Liver (tissue), 9 donors: Measurements from ENCODE around the gene NFATC4. TPM values are rescaled to one million over a fixed set of nuclear protein-coding genes. Genes with fewer than 3 reads are reported as not detected.

Experiments
- DNase-seq: peaks from one replicate; pipeline ENCODE4 v3.0.0-alpha.2; 2017; ENCODE audit warnings: low spot score
- H3K27ac ChIP-seq, 2 donors: one replicate each; pipeline ENCODE4 v1.7.0; 2013; ENCODE audit warnings: inconsistent platforms in 2 of 2, low read length in 2 of 2, control low read depth in 1 of 2, low read depth in 1 of 2, mild to moderate bottlenecking in 1 of 2
- H3K27me3 ChIP-seq, 4 donors: one replicate each; pipeline versions ENCODE4 v1.6.1 to v1.7.0; 2013; ENCODE audit warnings: low read length in 3 of 4, inconsistent platforms in 1 of 4, mild to moderate bottlenecking in 1 of 4, moderate library complexity in 1 of 4; ENCODE audit not compliant: control insufficient read depth in 4 of 4, insufficient read depth in 4 of 4
- H3K36me3 ChIP-seq, 4 donors: one replicate each; pipeline versions ENCODE4 v1.6.1 to v1.7.0; 2013; ENCODE audit warnings: low read length in 3 of 4, mild to moderate bottlenecking in 3 of 4, low read depth in 1 of 4, moderate library complexity in 1 of 4; ENCODE audit not compliant: control insufficient read depth in 4 of 4, insufficient read depth in 3 of 4
- H3K4me1 ChIP-seq, 4 donors: one replicate each; pipeline versions ENCODE4 v1.6.1 to v1.7.0; 2013; ENCODE audit warnings: low read length in 3 of 4, mild to moderate bottlenecking in 3 of 4, moderate library complexity in 1 of 4; ENCODE audit not compliant: control insufficient read depth in 4 of 4, insufficient read depth in 4 of 4
- H3K4me3 ChIP-seq, 3 donors: one replicate each; pipeline versions ENCODE4 v1.6.1 to v1.7.0; 2013; ENCODE audit warnings: low read length in 3 of 3, control low read depth in 1 of 3, low read depth in 1 of 3, mild to moderate bottlenecking in 1 of 3
- H3K9ac ChIP-seq, 2 donors: one replicate each; pipeline ENCODE4 v1.7.0; 2013; ENCODE audit warnings: low read length in 2 of 2, mild to moderate bottlenecking in 2 of 2, moderate library complexity in 2 of 2, control low read depth in 1 of 2, low read depth in 1 of 2
- H3K9me3 ChIP-seq, 4 donors: one replicate each; pipeline versions ENCODE4 v1.6.1 to v1.7.0; 2013; ENCODE audit warnings: low read length in 3 of 4; ENCODE audit not compliant: control insufficient read depth in 4 of 4
- ATF3 ChIP-seq: IDR thresholded peaks from 2 replicates; pipeline ENCODE4 v1.6.1; 2016; ENCODE audit warnings: antibody characterized with exemption
- EGR1 ChIP-seq, 2 donors: IDR thresholded peaks; 2 replicates each; pipeline ENCODE4 v1.6.1; 2016 to 2018; ENCODE audit warnings: antibody characterized with exemption in 2 of 2, low read depth in 2 of 2
- FOXA1 ChIP-seq: IDR thresholded peaks from 2 replicates; pipeline ENCODE4 v1.6.1; 2016; ENCODE audit warnings: antibody characterized with exemption
- FOXA2 ChIP-seq: IDR thresholded peaks from 2 replicates; pipeline ENCODE4 v1.6.1; 2016; ENCODE audit warnings: antibody characterized with exemption
- GABPA ChIP-seq, 2 donors: IDR thresholded peaks in 1 of 2; conservative IDR thresholded peaks in 1 of 2; 2 replicates each; pipeline ENCODE4 v1.6.1; 2016; ENCODE audit warnings: antibody characterized with exemption in 2 of 2, mild to moderate bottlenecking in 1 of 2, moderate library complexity in 1 of 2
- HNF4A ChIP-seq, 2 donors: conservative IDR thresholded peaks; 2 replicates each; pipeline ENCODE4 v1.6.1; 2016; ENCODE audit warnings: antibody characterized with exemption in 2 of 2, mild to moderate bottlenecking in 2 of 2
- HNF4G ChIP-seq: IDR thresholded peaks from 2 replicates; pipeline ENCODE4 v1.6.1; 2016; ENCODE audit warnings: antibody characterized with exemption
- JUND ChIP-seq, 2 donors: IDR thresholded peaks; 2 replicates each; pipeline ENCODE4 v1.6.1; 2016; ENCODE audit warnings: antibody characterized with exemption in 2 of 2
- MAX ChIP-seq: IDR thresholded peaks from 2 replicates; pipeline ENCODE4 v1.6.1; 2016; ENCODE audit warnings: antibody characterized with exemption
- NR2F2 ChIP-seq: IDR thresholded peaks from 2 replicates; pipeline ENCODE4 v1.6.1; 2016; ENCODE audit warnings: antibody characterized with exemption
- RAD21 ChIP-seq, 2 donors: IDR thresholded peaks; 2 replicates each; pipeline ENCODE4 v1.6.1; 2016; ENCODE audit warnings: antibody characterized with exemption in 2 of 2, mild to moderate bottlenecking in 2 of 2
- REST ChIP-seq: IDR thresholded peaks from 2 replicates; pipeline ENCODE4 v1.6.1; 2016; ENCODE audit warnings: antibody characterized with exemption, mild to moderate bottlenecking
- RXRA ChIP-seq, 2 donors: IDR thresholded peaks; 2 replicates each; pipeline ENCODE4 v1.6.1; 2017 to 2018; ENCODE audit warnings: antibody characterized with exemption in 2 of 2, mild to moderate bottlenecking in 1 of 2
- YY1 ChIP-seq: IDR thresholded peaks from 2 replicates; pipeline ENCODE4 v1.6.1; 2016; ENCODE audit warnings: antibody characterized with exemption, mild to moderate bottlenecking
- ZBTB33 ChIP-seq: IDR thresholded peaks from 2 replicates; pipeline ENCODE4 v1.6.1; 2016; ENCODE audit warnings: antibody characterized with exemption
- WGBS: extraction: QIAGEN DNeasy Blood & Tissue Kit; methylation state at CpG from one replicate; pipeline ENCODE4 v1.1.7; 2013; 5-methylcytosine and 5-hydroxymethylcytosine counted together
- polyA plus RNA-seq, 2 donors: library from polyadenylated mRNA; stranded (reverse) in 1 of 2; unstranded in 1 of 2; fragments of 200-250 nt in 1 of 2; fragments of >200 nt in 1 of 2; fragmentation: Nextera tagmentation in 1 of 2; extraction: Ambion mirVana in 1 of 2; gene quantifications; one replicate each; pipeline versions ENCODE4 v1.2.1 to v1.2.3, GENCODE V29; 2013 to 2015
- total RNA-seq, 2 donors: library from RNA; depleted of rRNA; stranded (reverse); fragments of >200 nt; gene quantifications; one replicate each; pipeline ENCODE4 v1.2.3, GENCODE V29; 2014
- donor health status: healthy.
- donor health status: healthy.
- donor health status: healthy.
- donor health status: healthy.
- donor health status: healthy.

Gene NFATC4
- total and polyA plus RNA-seq, 4 donors, result 1.0 to 3.6 (median 1.8) TPM

GRCh38 chr14:24372701-24373416, 4.9 kb downstream of the NFATC4 start:
- DNase-seq, result no peak
- TF ChIP-seq JUND (IDR thresholded peaks at IDR 0.05) (no peak), NR2F2 (peak; percentile 16), RAD21 (IDR thresholded peaks at IDR 0.05) (no peak), EGR1 (IDR thresholded peaks at IDR 0.05; ENCODE audit: low read depth in 2 of 2) (no peak), HNF4A (conservative IDR thresholded peaks at IDR 0.05) (no peak)
- H3K4me3 ChIP-seq, result no peak overlapping the region
- no peaks in the 10 kb centered on the region for H3K27me3 ChIP-seq
- no peaks in the 10 kb centered on the region for H3K9me3 ChIP-seq
- peaks cover 0 to 3% (median 2%) of the 10 kb centered on the region in 4 donors for H3K4me1 ChIP-seq
- 83% methylated on average over 12 of the region's 12 CpGs for WGBS
- no peak overlapping the region for H3K27ac ChIP-seq
- no peak overlapping the region for H3K9ac ChIP-seq
- no peaks in the 10 kb centered on the region for H3K36me3 ChIP-seq

- DNase-seq, result no peak
- Histone ChIP-seq H3K27ac (no peak overlapping the region), H3K36me3 (no peaks in the 10 kb centered on the region), H3K9me3 (no peaks in the 10 kb centered on the region), H3K9ac (no peak overlapping the region), H3K4me3 (no peak overlapping the region), H3K27me3 (no peaks in the 10 kb centered on the region), H3K4me1 (peaks cover 0 to 3% (median 0%) of the 10 kb centered on the region in 4 donors)
- 73% methylated on average over 16 of the region's 16 CpGs for WGBS
- TF ChIP-seq ATF3 (no peak), YY1 (no peak), REST (no peak), RXRA (IDR thresholded peaks at IDR 0.05) (no peak), EGR1 (IDR thresholded peaks at IDR 0.05; ENCODE audit: low read depth in 2 of 2) (no peak), MAX (no peak), JUND (IDR thresholded peaks at IDR 0.05) (no peak)
Observed at GRCh38 chr14:24376448-24377070, 8.6 kb downstream of the NFATC4 start.

- H3K27ac ChIP-seq, result no peak overlapping the region
- no peaks in the 10 kb centered on the region for H3K9me3 ChIP-seq
- peaks cover 0 to 3% (median 0%) of the 10 kb centered on the region in 4 donors for H3K4me1 ChIP-seq
- no peaks in the 10 kb centered on the region for H3K36me3 ChIP-seq
- H3K9ac ChIP-seq, result no peak overlapping the region
- DNase-seq, result no peak
- WGBS, result 87% methylated on average over 7 of the region's 7 CpGs
- no peaks in the 10 kb centered on the region for H3K27me3 ChIP-seq
- no peak overlapping the region for H3K4me3 ChIP-seq
- TF ChIP-seq RXRA (IDR thresholded peaks at IDR 0.05) (no peak), YY1 (no peak), EGR1 (IDR thresholded peaks at IDR 0.05; ENCODE audit: low read depth in 2 of 2) (no peak), FOXA1 (no peak), MAX (no peak), HNF4G (no peak), REST (no peak), GABPA (IDR thresholded peaks at IDR 0.05 in 1 of 2, conservative IDR thresholded peaks at IDR 0.05 in 1 of 2) (no peak), HNF4A (conservative IDR thresholded peaks at IDR 0.05) (no peak), ZBTB33 (no peak), FOXA2 (no peak), ATF3 (no peak), NR2F2 (no peak)
Observed at GRCh38 chr14:24377126-24377525, 9.1 kb downstream of the NFATC4 start.
